MM.1S (cell line): Measurements from ENCODE around the gene AICDA.

Source experiments
- DNase-seq: peaks from one replicate; pipeline ENCODE4 v3.0.0-alpha.2; 2015
- H2AFZ ChIP-seq: fragments of 300-600 bp; sonication (generic); 2 replicates; pipeline ENCODE4 v1.6.0; 2016; ENCODE audit warnings: antibody characterized with exemption, low read length
- H3F3A ChIP-seq: fragments of 300-600 bp; sonication (generic); 2 replicates; pipeline ENCODE4 v1.6.1; 2016; ENCODE audit warnings: mild to moderate bottlenecking, antibody characterized with exemption, low read length, moderate library complexity, mixed read lengths; ENCODE audit not compliant: insufficient read depth
- H3K27ac ChIP-seq: fragments of 300-600 bp; sonication (generic); 2 replicates; pipeline ENCODE4 v1.5.1; 2016; ENCODE audit warnings: mild to moderate bottlenecking, low read length
- H3K27me3 ChIP-seq: fragments of 300-600 bp; sonication (generic); replicated peaks from 2 replicates; pipeline ENCODE4 v1.6.0; 2016; ENCODE audit warnings: low read length; ENCODE audit not compliant: insufficient read depth
- H3K36me3 ChIP-seq: fragments of 300-600 bp; sonication (generic); replicated peaks from 2 replicates; pipeline ENCODE4 v1.6.1; 2016; ENCODE audit warnings: mild to moderate bottlenecking, low read length, mixed read lengths; ENCODE audit not compliant: insufficient read depth
- H3K4me1 ChIP-seq: fragments of 300-600 bp; sonication (generic); 2 replicates; pipeline ENCODE4 v1.6.1; 2016; ENCODE audit warnings: low read length, mixed read lengths
- H3K4me2 ChIP-seq: fragments of 300-600 bp; sonication (generic); 2 replicates; pipeline ENCODE4 v1.6.0; 2016; ENCODE audit warnings: low read depth, low read length
- H3K4me3 ChIP-seq: fragments of 300-600 bp; sonication (generic); 2 replicates; pipeline ENCODE4 v1.5.1; 2016; ENCODE audit warnings: low read length, mixed read lengths
- H3K79me2 ChIP-seq: fragments of 300-600 bp; sonication (generic); 2 replicates; pipeline ENCODE4 v1.6.1; 2016; ENCODE audit warnings: mixed run types, low read length, mixed read lengths
- H3K9ac ChIP-seq: fragments of 300-600 bp; sonication (generic); 2 replicates; pipeline ENCODE4 v1.6.1; 2016; ENCODE audit warnings: low read length, mixed read lengths
- H3K9me2 ChIP-seq: fragments of 300-600 bp; sonication (generic); replicated peaks from 2 replicates; pipeline ENCODE4 v1.6.1; 2016; ENCODE audit warnings: mild to moderate bottlenecking, low read length, mixed read lengths; ENCODE audit not compliant: insufficient read depth
- H3K9me3 ChIP-seq: fragments of 300-600 bp; sonication (generic); replicated peaks from 2 replicates; pipeline ENCODE4 v1.6.1; 2016; ENCODE audit warnings: mild to moderate bottlenecking, low read length, mixed read lengths; ENCODE audit not compliant: insufficient read depth
- H4K20me1 ChIP-seq: fragments of 300-600 bp; sonication (generic); 2 replicates; pipeline ENCODE4 v1.6.1; 2016; ENCODE audit warnings: mild to moderate bottlenecking, low read length, moderate library complexity, mixed read lengths; ENCODE audit not compliant: insufficient read depth
- EZH2 ChIP-seq: fragments of 300-600 bp; sonication (generic); optimal IDR thresholded peaks from 2 replicates; pipeline ENCODE3; 2017; ENCODE audit warnings: low read depth, mild to moderate bottlenecking, antibody characterized with exemption, low read length, mixed read lengths
- EZH2phosphoT487 ChIP-seq: fragments of 300-600 bp; sonication (generic); IDR thresholded peaks from 2 replicates; pipeline ENCODE4 v1.6.1; 2018; ENCODE audit warnings: antibody characterized with exemption, low read length
- TF ChIP-seq, protein P1 (sequence below): fragments of 300-600 bp; sonication (generic); IDR thresholded peaks from 2 replicates; pipeline ENCODE4 v1.5.1; 2016; ENCODE audit warnings: antibody characterized with exemption, low read length, mixed read lengths

Gene AICDA

DNA sequence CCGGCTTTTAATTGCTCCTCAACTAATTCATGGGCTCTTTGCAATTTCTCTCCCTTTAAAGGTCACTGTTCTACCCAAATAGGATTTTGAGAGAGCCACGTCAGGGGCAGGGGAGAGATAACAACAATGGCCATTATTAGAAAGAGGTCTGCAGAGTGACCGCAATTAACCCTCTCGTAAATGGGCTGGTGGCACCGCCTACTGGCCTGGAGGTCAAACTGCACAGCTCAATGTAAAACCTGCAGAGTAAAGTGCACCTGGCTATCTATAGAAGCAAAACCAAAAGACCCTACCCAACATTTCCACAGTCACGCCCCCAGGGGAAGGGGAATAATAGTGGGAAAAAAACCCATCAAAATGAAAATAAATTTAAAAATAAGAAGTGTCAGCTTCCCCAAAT is 50.3 kb downstream of the AICDA start:
- TF ChIP-seq, protein P1, sequence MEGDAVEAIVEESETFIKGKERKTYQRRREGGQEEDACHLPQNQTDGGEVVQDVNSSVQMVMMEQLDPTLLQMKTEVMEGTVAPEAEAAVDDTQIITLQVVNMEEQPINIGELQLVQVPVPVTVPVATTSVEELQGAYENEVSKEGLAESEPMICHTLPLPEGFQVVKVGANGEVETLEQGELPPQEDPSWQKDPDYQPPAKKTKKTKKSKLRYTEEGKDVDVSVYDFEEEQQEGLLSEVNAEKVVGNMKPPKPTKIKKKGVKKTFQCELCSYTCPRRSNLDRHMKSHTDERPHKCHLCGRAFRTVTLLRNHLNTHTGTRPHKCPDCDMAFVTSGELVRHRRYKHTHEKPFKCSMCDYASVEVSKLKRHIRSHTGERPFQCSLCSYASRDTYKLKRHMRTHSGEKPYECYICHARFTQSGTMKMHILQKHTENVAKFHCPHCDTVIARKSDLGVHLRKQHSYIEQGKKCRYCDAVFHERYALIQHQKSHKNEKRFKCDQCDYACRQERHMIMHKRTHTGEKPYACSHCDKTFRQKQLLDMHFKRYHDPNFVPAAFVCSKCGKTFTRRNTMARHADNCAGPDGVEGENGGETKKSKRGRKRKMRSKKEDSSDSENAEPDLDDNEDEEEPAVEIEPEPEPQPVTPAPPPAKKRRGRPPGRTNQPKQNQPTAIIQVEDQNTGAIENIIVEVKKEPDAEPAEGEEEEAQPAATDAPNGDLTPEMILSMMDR = peak; percentile 47
- no peak for TF ChIP-seq EZH2
- H2AFZ ChIP-seq = no peak overlapping the region
- no peak overlapping the region for H3K4me2 ChIP-seq
- DNase-seq = peak; percentile 50
- no peaks in the 10 kb centered on the region for H3K27me3 ChIP-seq
- no peaks in the 10 kb centered on the region for H3K9me3 ChIP-seq
- H3K79me2 ChIP-seq = no peaks in the 10 kb centered on the region
- H3K4me1 ChIP-seq = no peaks in the 10 kb centered on the region
- H3K9ac ChIP-seq = no peak overlapping the region
- H3K27ac ChIP-seq = no peak overlapping the region
- H3K9me2 ChIP-seq = no peaks in the 10 kb centered on the region
- H3F3A ChIP-seq = no peaks in the 10 kb centered on the region
- H3K4me3 ChIP-seq = no peak overlapping the region
- H3K36me3 ChIP-seq = no peaks in the 10 kb centered on the region
- no peaks in the 10 kb centered on the region for H4K20me1 ChIP-seq

DNA sequence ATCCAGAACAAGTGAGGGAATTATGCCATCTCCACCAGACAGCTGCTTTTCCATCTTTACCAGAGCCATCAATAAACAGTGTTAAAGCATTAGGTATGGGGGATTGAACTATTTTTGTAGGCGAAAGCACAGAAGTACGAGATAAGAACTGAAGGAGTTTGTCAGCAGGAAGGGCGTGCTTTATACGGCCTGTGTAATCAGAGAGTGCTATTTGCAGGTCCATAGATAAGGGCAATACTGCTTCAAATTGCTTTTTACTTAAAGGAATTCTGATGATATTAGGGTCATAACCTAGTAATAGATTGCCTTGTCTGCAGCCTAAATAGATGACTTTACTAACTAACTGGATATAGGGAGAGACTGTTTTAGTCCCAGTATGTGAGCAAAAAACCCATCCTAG is 51.6 kb downstream of the AICDA start:
- no peak overlapping the region for H3K4me3 ChIP-seq
- H3K79me2 ChIP-seq = no peaks in the 10 kb centered on the region

DNA sequence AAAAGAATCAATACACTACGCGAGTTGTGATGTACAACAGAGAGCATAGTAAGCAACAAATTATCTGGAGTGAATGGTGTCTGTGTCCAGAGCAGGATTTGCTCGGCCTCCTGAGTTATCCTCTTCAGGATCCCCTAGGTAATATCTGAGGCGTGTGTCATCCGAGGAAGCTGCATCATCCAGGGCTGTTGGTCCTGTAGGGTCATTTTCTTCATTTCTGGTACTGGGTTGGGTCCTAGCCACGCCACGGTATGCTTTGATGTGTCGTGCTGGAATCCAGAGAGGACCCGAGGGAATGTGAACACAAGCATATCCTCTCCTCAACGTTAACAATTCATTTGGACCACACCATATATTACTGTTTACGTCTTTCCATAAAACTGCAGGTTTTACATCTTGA is 53.0 kb downstream of the AICDA start:
- H3K4me1 ChIP-seq = no peaks in the 10 kb centered on the region
- no peak overlapping the region for H2AFZ ChIP-seq
- no peaks in the 10 kb centered on the region for H3F3A ChIP-seq
- no peak overlapping the region for H3K4me2 ChIP-seq
- H3K27ac ChIP-seq = no peak overlapping the region
- no peaks in the 10 kb centered on the region for H3K79me2 ChIP-seq
- H3K4me3 ChIP-seq = no peak overlapping the region
- H3K9ac ChIP-seq = no peak overlapping the region
- no peak for TF ChIP-seq EZH2phosphoT487
- no peak for TF ChIP-seq EZH2
- TF ChIP-seq, protein P1 = no peak
- H3K9me2 ChIP-seq = no peaks in the 10 kb centered on the region
- no peaks in the 10 kb centered on the region for H3K9me3 ChIP-seq
- DNase-seq = no peak
- H3K36me3 ChIP-seq = no peaks in the 10 kb centered on the region
- no peaks in the 10 kb centered on the region for H3K27me3 ChIP-seq
- H4K20me1 ChIP-seq = no peaks in the 10 kb centered on the region

More for the DNA sequence above, 51.6 kb downstream of the AICDA start:
- no peak for DNase-seq
- Histone ChIP-seq H3K27ac (no peak overlapping the region), H2AFZ (no peak overlapping the region), H3K4me1 (no peaks in the 10 kb centered on the region), H3K27me3 (no peaks in the 10 kb centered on the region), H3K4me2 (no peak overlapping the region), H3K9me3 (no peaks in the 10 kb centered on the region), H4K20me1 (no peaks in the 10 kb centered on the region), H3K9ac (no peak overlapping the region), H3K9me2 (no peaks in the 10 kb centered on the region), H3K36me3 (no peaks in the 10 kb centered on the region), H3F3A (no peaks in the 10 kb centered on the region)
- TF ChIP-seq EZH2 = no peak
- no peak for TF ChIP-seq EZH2phosphoT487
- TF ChIP-seq, protein P1 = no peak
